Mesendoderm (in vitro differentiated cells): Measurements from ENCODE around the gene FHIP1A.

Experiments used
- DNase-seq: peaks from one replicate; pipeline ENCODE4 v3.0.0; 2013
- H2AK5ac ChIP-seq: 2 replicates; pipeline ENCODE4 v1.6.1; 2013; ENCODE audit warnings: low read length, inconsistent platforms
- H2BK120ac ChIP-seq: 2 replicates; pipeline ENCODE4 v1.6.1; 2013; ENCODE audit warnings: low read depth, mild to moderate bottlenecking, low read length, moderate library complexity, mixed read lengths
- H2BK15ac ChIP-seq: replicated peaks from 2 replicates; pipeline ENCODE4 v1.6.1; 2013; ENCODE audit warnings: low read depth, mild to moderate bottlenecking, moderate library complexity
- H2BK5ac ChIP-seq: 2 replicates; pipeline ENCODE4 v1.6.1; 2013; ENCODE audit warnings: low read length, inconsistent platforms
- H3K18ac ChIP-seq: 2 replicates; pipeline ENCODE4 v1.6.1; 2013; ENCODE audit warnings: mild to moderate bottlenecking, low read length, mixed read lengths
- H3K23ac ChIP-seq: one replicate; pipeline ENCODE4 v1.6.1; 2013; ENCODE audit warnings: low read length
- H3K27ac ChIP-seq: 2 replicates; pipeline ENCODE4 v1.5.1; 2013; ENCODE audit warnings: low read depth, mild to moderate bottlenecking, inconsistent platforms, low read length, moderate library complexity
- H3K27me3 ChIP-seq: 2 replicates; pipeline ENCODE4 v1.6.1; 2013; ENCODE audit warnings: low read length, control low read depth, mild to moderate bottlenecking, inconsistent platforms; ENCODE audit not compliant: insufficient read depth, poor library complexity
- H3K36me3 ChIP-seq: 2 replicates; pipeline ENCODE4 v1.6.1; 2013; ENCODE audit warnings: low read length, inconsistent platforms; ENCODE audit not compliant: control insufficient read depth, insufficient read depth
- H3K4ac ChIP-seq: one replicate; pipeline ENCODE4 v1.6.1; 2013; ENCODE audit warnings: low read depth, mild to moderate bottlenecking, low read length, moderate library complexity
- H3K4me1 ChIP-seq: 2 replicates; pipeline ENCODE4 v1.6.1; 2013; ENCODE audit warnings: low read depth, low read length, inconsistent platforms; ENCODE audit not compliant: control insufficient read depth
- H3K4me2 ChIP-seq: 2 replicates; pipeline ENCODE4 v1.6.1; 2013; ENCODE audit warnings: low read length
- H3K4me3 ChIP-seq: 2 replicates; pipeline ENCODE4 v1.5.1; 2013; ENCODE audit warnings: mild to moderate bottlenecking, low read length
- H3K56ac ChIP-seq: one replicate; pipeline ENCODE4 v1.6.1; 2013; ENCODE audit warnings: low read length
- H3K79me1 ChIP-seq: 2 replicates; pipeline ENCODE4 v1.6.1; 2013; ENCODE audit warnings: low read length, inconsistent platforms
- H3K79me2 ChIP-seq: 2 replicates; pipeline ENCODE4 v1.6.1; 2013; ENCODE audit warnings: mild to moderate bottlenecking, low read length; ENCODE audit not compliant: control insufficient read depth, insufficient read depth
- H3K9ac ChIP-seq: 2 replicates; pipeline ENCODE4 v1.6.1; 2013; ENCODE audit warnings: low read length, inconsistent platforms
- H4K5ac ChIP-seq: one replicate; pipeline ENCODE4 v1.6.1; 2013; ENCODE audit warnings: low read length
- H4K8ac ChIP-seq: one replicate; pipeline ENCODE4 v1.6.1; 2013; ENCODE audit warnings: low read depth, mild to moderate bottlenecking, control low read depth, low read length, moderate library complexity
- WGBS: extraction: QIAGEN DNeasy Blood & Tissue Kit; methylation state at CpG from one replicate; pipeline ENCODE4 v1.1.7; 2013; ENCODE audit warnings: low lambda C conversion rate, missing lambda C conversion rate; ENCODE audit not compliant: insufficient coverage; ENCODE audit errors: extremely low coverage; 5-methylcytosine and 5-hydroxymethylcytosine counted together

FHIP1A gene

GRCh38 chr4:151443752-151444151 lies 34.8 kb downstream of the FHIP1A start:
- no peak overlapping the region for H3K56ac ChIP-seq
- no peak overlapping the region for H3K4ac ChIP-seq
- H3K4me3 ChIP-seq, result no peak overlapping the region
- H3K4me2 ChIP-seq, result no peak overlapping the region
- no peak overlapping the region for H4K8ac ChIP-seq
- WGBS, result no CpG with 5 or more reads among the region's 6 CpGs
- no peak for DNase-seq
- H4K5ac ChIP-seq, result no peak overlapping the region
- no peaks in the 10 kb centered on the region for H3K79me2 ChIP-seq
- no peak overlapping the region for H3K23ac ChIP-seq
- H3K18ac ChIP-seq, result no peak overlapping the region
- H3K36me3 ChIP-seq, result no peaks in the 10 kb centered on the region
- H2BK5ac ChIP-seq, result no peak overlapping the region
- no peak overlapping the region for H3K9ac ChIP-seq
- H2BK120ac ChIP-seq, result no peak overlapping the region
- H3K27me3 ChIP-seq, result no peaks in the 10 kb centered on the region
- H2BK15ac ChIP-seq, result no peak overlapping the region
- peaks cover 5% of the 10 kb centered on the region for H3K4me1 ChIP-seq
- no peak overlapping the region for H2AK5ac ChIP-seq
- no peak overlapping the region for H3K27ac ChIP-seq
- no peaks in the 10 kb centered on the region for H3K79me1 ChIP-seq

GRCh38 chr4:151446208-151446607 lies 37.2 kb downstream of the FHIP1A start:
- Histone ChIP-seq H2BK15ac (no peak overlapping the region), H3K9ac (no peak overlapping the region), H3K27me3 (no peaks in the 10 kb centered on the region), H3K18ac (no peak overlapping the region), H3K27ac (no peak overlapping the region), H3K4ac (no peak overlapping the region), H3K56ac (no peak overlapping the region), H2AK5ac (no peak overlapping the region), H3K79me2 (no peaks in the 10 kb centered on the region), H3K4me3 (no peak overlapping the region), H3K36me3 (no peaks in the 10 kb centered on the region), H4K5ac (no peak overlapping the region), H3K4me2 (no peak overlapping the region), H3K79me1 (no peaks in the 10 kb centered on the region), H3K23ac (no peak overlapping the region), H3K4me1 (peaks cover 2% of the 10 kb centered on the region), H2BK120ac (no peak overlapping the region), H2BK5ac (no peak overlapping the region), H4K8ac (no peak overlapping the region)
- no CpG with 5 or more reads among the region's 2 CpGs for WGBS
- no peak for DNase-seq

GRCh38 chr4:151454513-151454912 lies 45.5 kb downstream of the FHIP1A start:
- no peak overlapping the region for H2BK15ac ChIP-seq
- H4K5ac ChIP-seq, result no peak overlapping the region
- no peak overlapping the region for H2BK120ac ChIP-seq
- no peak overlapping the region for H3K4me3 ChIP-seq
- WGBS, result 100% methylated on average over 2 of the region's 5 CpGs
- H3K4me1 ChIP-seq, result peaks cover 2% of the 10 kb centered on the region
- no peak overlapping the region for H2AK5ac ChIP-seq
- H3K4me2 ChIP-seq, result no peak overlapping the region
- no peaks in the 10 kb centered on the region for H3K36me3 ChIP-seq
- no peak overlapping the region for H3K23ac ChIP-seq
- H3K56ac ChIP-seq, result no peak overlapping the region
- H3K27me3 ChIP-seq, result no peaks in the 10 kb centered on the region
- no peak overlapping the region for H3K9ac ChIP-seq
- peaks cover 1% of the 10 kb centered on the region for H3K79me1 ChIP-seq
- no peak overlapping the region for H3K4ac ChIP-seq
- no peaks in the 10 kb centered on the region for H3K79me2 ChIP-seq
- no peak overlapping the region for H3K18ac ChIP-seq
- no peak overlapping the region for H4K8ac ChIP-seq
- DNase-seq, result no peak
- H2BK5ac ChIP-seq, result no peak overlapping the region
- no peak overlapping the region for H3K27ac ChIP-seq

- no peak for DNase-seq
- peaks cover 2% of the 10 kb centered on the region for H3K4me1 ChIP-seq
- no peak overlapping the region for H3K9ac ChIP-seq
- no peak overlapping the region for H4K5ac ChIP-seq
- no peak overlapping the region for H3K18ac ChIP-seq
- no peak overlapping the region for H3K56ac ChIP-seq
- no peaks in the 10 kb centered on the region for H3K36me3 ChIP-seq
- no peak overlapping the region for H2AK5ac ChIP-seq
- peak overlapping the region; percentile 36 for H2BK15ac ChIP-seq
- no peaks in the 10 kb centered on the region for H3K27me3 ChIP-seq
- H3K27ac ChIP-seq, result no peak overlapping the region
- no peaks in the 10 kb centered on the region for H3K79me2 ChIP-seq
- H2BK120ac ChIP-seq, result no peak overlapping the region
- H3K23ac ChIP-seq, result no peak overlapping the region
- H2BK5ac ChIP-seq, result no peak overlapping the region
- H4K8ac ChIP-seq, result no peak overlapping the region
- peaks cover 1% of the 10 kb centered on the region for H3K79me1 ChIP-seq
- peak overlapping the region; percentile 36 for H3K4ac ChIP-seq
- WGBS, result no CpG with 5 or more reads among the region's 1 CpG
- H3K4me2 ChIP-seq, result no peak overlapping the region
- no peak overlapping the region for H3K4me3 ChIP-seq
Measured at GRCh38 chr4:151455212-151455611, 46.2 kb downstream of the FHIP1A start.

GRCh38 chr4:151458148-151458547 lies 49.2 kb downstream of the FHIP1A start:
- no CpG with 5 or more reads among the region's 1 CpG for WGBS
- H3K79me1 ChIP-seq, result peaks cover 1% of the 10 kb centered on the region
- no peak overlapping the region for H3K56ac ChIP-seq
- no peak overlapping the region for H2AK5ac ChIP-seq
- H2BK15ac ChIP-seq, result no peak overlapping the region
- DNase-seq, result no peak
- no peak overlapping the region for H4K5ac ChIP-seq
- no peak overlapping the region for H2BK120ac ChIP-seq
- H3K4ac ChIP-seq, result no peak overlapping the region
- H3K18ac ChIP-seq, result peak overlapping the region; percentile 51
- H3K36me3 ChIP-seq, result no peaks in the 10 kb centered on the region
- no peak overlapping the region for H3K23ac ChIP-seq
- no peak overlapping the region for H3K27ac ChIP-seq
- no peak overlapping the region for H3K4me2 ChIP-seq
- H3K9ac ChIP-seq, result no peak overlapping the region
- H3K4me1 ChIP-seq, result peaks cover 2% of the 10 kb centered on the region
- no peak overlapping the region for H3K4me3 ChIP-seq
- no peak overlapping the region for H2BK5ac ChIP-seq
- H4K8ac ChIP-seq, result peak overlapping the region; percentile 28
- no peaks in the 10 kb centered on the region for H3K79me2 ChIP-seq
- no peaks in the 10 kb centered on the region for H3K27me3 ChIP-seq
